ENCODE results near the gene MYG1.
A peak's percentile ranks its signal among the peaks of the same experiment; 100 is the strongest.

The MYG1 gene

DNA sequence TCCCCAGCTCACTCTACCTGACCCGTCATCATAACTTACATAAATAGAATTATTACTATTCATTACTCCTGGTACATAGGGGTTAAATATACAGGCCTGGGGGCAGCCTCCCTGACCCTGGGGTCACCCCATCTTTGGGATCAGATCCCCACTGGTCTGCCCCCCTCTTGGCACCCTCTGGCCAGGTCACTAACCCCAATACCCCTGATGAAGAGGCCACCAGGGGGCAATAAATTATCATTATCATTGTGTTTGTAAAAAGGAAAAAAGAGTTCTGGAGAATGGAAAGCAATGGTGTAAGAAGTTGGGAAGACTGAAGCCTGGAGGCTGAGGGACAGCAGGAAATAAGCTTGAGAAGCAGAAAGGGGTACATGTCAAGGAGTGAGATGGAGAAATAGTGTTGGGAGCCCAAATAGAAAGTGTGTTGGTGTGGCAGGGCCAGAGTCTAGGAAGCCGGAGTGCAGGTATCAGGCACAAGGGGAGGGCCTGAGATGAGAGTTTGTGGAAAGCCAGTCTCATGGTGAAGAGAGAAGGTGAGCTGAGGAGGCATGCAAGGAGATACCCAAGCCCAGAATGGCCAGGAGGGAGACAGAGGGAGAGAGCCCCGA lies 28.0 kb downstream of the MYG1 start (continued):
- TF ChIP-seq ZFHX2 (tag by site-specific recombination; conservative IDR thresholded peaks at IDR 0.05) (no peak), ZNF514 (tag by site-specific recombination; IDR thresholded peaks at IDR 0.05) (no peak), FEZF1 (tag by site-specific recombination; IDR thresholded peaks at IDR 0.05) (no peak), ZEB2 (tag by site-specific recombination; IDR thresholded peaks at IDR 0.05) (no peak), YY2 (tag by site-specific recombination; IDR thresholded peaks at IDR 0.05) (no peak), ZNF302 (tag by site-specific recombination; IDR thresholded peaks at IDR 0.05; ENCODE audit: low read depth) (no peak), ZNF23 (tag by site-specific recombination; IDR thresholded peaks at IDR 0.05; ENCODE audit: borderline replicate concordance) (no peak), GFI1B (tag by site-specific recombination; IDR thresholded peaks at IDR 0.05) (no peak), MYNN (tag by site-specific recombination; IDR thresholded peaks at IDR 0.05; ENCODE audit: borderline replicate concordance) (no peak), ZNF658 (tag by site-specific recombination; IDR thresholded peaks at IDR 0.05) (no peak), ZNF600 (tag by site-specific recombination; IDR thresholded peaks at IDR 0.05) (peak; percentile 53; the same call in 1 of the 2 replicates), ZNF639 (tag by site-specific recombination; IDR thresholded peaks at IDR 0.05) (no peak), ZNF221 (tag by site-specific recombination; IDR thresholded peaks at IDR 0.05; ENCODE audit: borderline replicate concordance) (no peak), ZNF501 (tag by site-specific recombination; IDR thresholded peaks at IDR 0.05) (no peak), ZNF561 (tag by site-specific recombination; IDR thresholded peaks at IDR 0.05; ENCODE audit: borderline replicate concordance) (no peak), ZFP41 (tag by site-specific recombination; IDR thresholded peaks at IDR 0.05; ENCODE audit: borderline replicate concordance) (no peak), ZNF121 (tag by site-specific recombination; IDR thresholded peaks at IDR 0.05) (no peak), ZNF654 (tag by site-specific recombination; IDR thresholded peaks at IDR 0.05; ENCODE audit: low read depth) (peak; percentile 26), ZBTB17 (tag by site-specific recombination; IDR thresholded peaks at IDR 0.05) (no peak), MEIS1 (CRISPR knock-in tag; IDR thresholded peaks at IDR 0.05; ENCODE audit: borderline replicate concordance) (no peak), KLF16 (tag by site-specific recombination; IDR thresholded peaks at IDR 0.05) (no peak)
- TF ChIP-seq, protein P1, sequence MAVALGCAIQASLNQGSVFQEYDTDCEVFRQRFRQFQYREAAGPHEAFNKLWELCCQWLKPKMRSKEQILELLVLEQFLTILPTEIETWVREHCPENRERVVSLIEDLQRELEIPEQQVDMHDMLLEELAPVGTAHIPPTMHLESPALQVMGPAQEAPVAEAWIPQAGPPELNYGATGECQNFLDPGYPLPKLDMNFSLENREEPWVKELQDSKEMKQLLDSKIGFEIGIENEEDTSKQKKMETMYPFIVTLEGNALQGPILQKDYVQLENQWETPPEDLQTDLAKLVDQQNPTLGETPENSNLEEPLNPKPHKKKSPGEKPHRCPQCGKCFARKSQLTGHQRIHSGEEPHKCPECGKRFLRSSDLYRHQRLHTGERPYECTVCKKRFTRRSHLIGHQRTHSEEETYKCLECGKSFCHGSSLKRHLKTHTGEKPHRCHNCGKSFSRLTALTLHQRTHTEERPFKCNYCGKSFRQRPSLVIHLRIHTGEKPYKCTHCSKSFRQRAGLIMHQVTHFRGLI (tag by site-specific recombination; IDR thresholded peaks at IDR 0.05), result no peak
- TF ChIP-seq, protein P2, sequence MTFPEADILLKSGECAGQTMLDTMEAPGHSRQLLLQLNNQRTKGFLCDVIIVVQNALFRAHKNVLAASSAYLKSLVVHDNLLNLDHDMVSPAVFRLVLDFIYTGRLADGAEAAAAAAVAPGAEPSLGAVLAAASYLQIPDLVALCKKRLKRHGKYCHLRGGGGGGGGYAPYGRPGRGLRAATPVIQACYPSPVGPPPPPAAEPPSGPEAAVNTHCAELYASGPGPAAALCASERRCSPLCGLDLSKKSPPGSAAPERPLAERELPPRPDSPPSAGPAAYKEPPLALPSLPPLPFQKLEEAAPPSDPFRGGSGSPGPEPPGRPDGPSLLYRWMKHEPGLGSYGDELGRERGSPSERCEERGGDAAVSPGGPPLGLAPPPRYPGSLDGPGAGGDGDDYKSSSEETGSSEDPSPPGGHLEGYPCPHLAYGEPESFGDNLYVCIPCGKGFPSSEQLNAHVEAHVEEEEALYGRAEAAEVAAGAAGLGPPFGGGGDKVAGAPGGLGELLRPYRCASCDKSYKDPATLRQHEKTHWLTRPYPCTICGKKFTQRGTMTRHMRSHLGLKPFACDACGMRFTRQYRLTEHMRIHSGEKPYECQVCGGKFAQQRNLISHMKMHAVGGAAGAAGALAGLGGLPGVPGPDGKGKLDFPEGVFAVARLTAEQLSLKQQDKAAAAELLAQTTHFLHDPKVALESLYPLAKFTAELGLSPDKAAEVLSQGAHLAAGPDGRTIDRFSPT (tag by site-specific recombination; IDR thresholded peaks at IDR 0.05), result no peak
- TF ChIP-seq, protein P3, sequence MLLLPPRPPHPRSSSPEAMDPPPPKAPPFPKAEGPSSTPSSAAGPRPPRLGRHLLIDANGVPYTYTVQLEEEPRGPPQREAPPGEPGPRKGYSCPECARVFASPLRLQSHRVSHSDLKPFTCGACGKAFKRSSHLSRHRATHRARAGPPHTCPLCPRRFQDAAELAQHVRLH (tag by site-specific recombination; IDR thresholded peaks at IDR 0.05), result no peak
- TF ChIP-seq, protein P4, sequence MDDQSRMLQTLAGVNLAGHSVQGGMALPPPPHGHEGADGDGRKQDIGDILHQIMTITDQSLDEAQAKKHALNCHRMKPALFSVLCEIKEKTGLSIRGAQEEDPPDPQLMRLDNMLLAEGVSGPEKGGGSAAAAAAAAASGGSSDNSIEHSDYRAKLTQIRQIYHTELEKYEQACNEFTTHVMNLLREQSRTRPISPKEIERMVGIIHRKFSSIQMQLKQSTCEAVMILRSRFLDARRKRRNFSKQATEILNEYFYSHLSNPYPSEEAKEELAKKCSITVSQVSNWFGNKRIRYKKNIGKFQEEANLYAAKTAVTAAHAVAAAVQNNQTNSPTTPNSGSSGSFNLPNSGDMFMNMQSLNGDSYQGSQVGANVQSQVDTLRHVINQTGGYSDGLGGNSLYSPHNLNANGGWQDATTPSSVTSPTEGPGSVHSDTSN (CRISPR knock-in tag; IDR thresholded peaks at IDR 0.05), result no peak

All from HEK293 (cell line).